T-helper 17 cell (primary cell): Measurements from ENCODE around the gene TRAPPC8. TPM values are rescaled to one million over a fixed set of nuclear protein-coding genes. Genes with fewer than 3 reads are reported as not detected.

Experiments used
- ATAC-seq: fragments of 150-1000 bp; cut with Tn5 transposase; 2 replicates; pipeline ENCODE4 v1.10.0; 2021; ENCODE audit warnings: mild to moderate bottlenecking, moderate library complexity
- DNase-seq, 3 donors: peaks; one replicate each; pipeline versions ENCODE4 v3.0.0 to v3.0.0-alpha.2; 2020 to 2021
- H3K9me3 ChIP-seq: one replicate; pipeline ENCODE4 v1.7.0; 2013; ENCODE audit warnings: low read length, mild to moderate bottlenecking; ENCODE audit not compliant: control insufficient read depth, poor library complexity, severe bottlenecking
- H3K27ac Mint-ChIP-seq: one replicate; pipeline ENCODE4 v1.8.0; 2022; ENCODE audit warnings: mild to moderate bottlenecking, moderate library complexity, mixed read lengths
- H3K27me3 Mint-ChIP-seq: one replicate; pipeline ENCODE4 v1.8.0; 2022; ENCODE audit warnings: mixed read lengths
- H3K36me3 Mint-ChIP-seq: one replicate; pipeline ENCODE4 v1.8.0; 2022; ENCODE audit warnings: low read depth, mixed read lengths
- H3K4me1 Mint-ChIP-seq: one replicate; pipeline ENCODE4 v1.8.0; 2022; ENCODE audit warnings: mild to moderate bottlenecking, mixed read lengths
- H3K4me3 Mint-ChIP-seq: one replicate; pipeline ENCODE4 v1.8.0; 2022; ENCODE audit warnings: mild to moderate bottlenecking, moderate library complexity, mixed read lengths
- total RNA-seq, 4 donors: library from RNA in 2 of 4; stranded (reverse) in 2 of 4; gene quantifications; one replicate each; pipeline ENCODE4 v1.2.3 and lab custom pipeline; 2022 to 2026

The TRAPPC8 gene
- total RNA-seq, 2 donors from 2014 or later = 29.2 to 34.1 TPM

GRCh38 chr18:31789409-31789808 lies 153.5 kb downstream of the TRAPPC8 start:
- DNase-seq (no peak), ATAC-seq (no peak)
- no peaks in the 10 kb centered on the region for H3K9me3 ChIP-seq
- Mint-ChIP-seq H3K4me3 (no peak overlapping the region), H3K27me3 (peaks cover 16% of the 10 kb centered on the region), H3K4me1 (peaks cover 4% of the 10 kb centered on the region), H3K27ac (no peak overlapping the region), H3K36me3 (peaks cover 2% of the 10 kb centered on the region)

GRCh38 chr18:31783059-31783458 lies 159.9 kb downstream of the TRAPPC8 start:
- no peak overlapping the region for H3K4me3 Mint-ChIP-seq
- H3K4me1 Mint-ChIP-seq = no peaks in the 10 kb centered on the region
- ATAC-seq (no peak), DNase-seq (no peak)
- peaks cover 17% of the 10 kb centered on the region for H3K27me3 Mint-ChIP-seq
- peaks cover 2% of the 10 kb centered on the region for H3K36me3 Mint-ChIP-seq
- H3K9me3 ChIP-seq = peaks cover 4% of the 10 kb centered on the region
- no peak overlapping the region for H3K27ac Mint-ChIP-seq

Other genes starting within 250 kb of the TRAPPC8 start
- gene SLC25A52, start 182.2 kb downstream of the TRAPPC8 start, total RNA-seq = not detected
- gene RNF125, start 75.7 kb upstream of the TRAPPC8 start, total RNA-seq = 10 to 100 TPM; 50.6 to 72.6 TPM
- 100 to 1,000 TPM in 1 of 2 donors, 10 to 100 TPM in 1; 86.8 to 104 TPM for gene RNF138, start 148.7 kb upstream of the TRAPPC8 start, total RNA-seq
- under 1 TPM in 1 of 2 donors, not detected in 1; 0.29 TPM for gene MEP1B, start 246.9 kb upstream of the TRAPPC8 start, total RNA-seq